Measurements from ENCODE around the gene MALAT1.
"Not testable (repeated sequence)": the region's sequence is repeated elsewhere in the genome, so short reads cannot be mapped to it uniquely, and the experiment has no call there.

GRCh38 chr11:65521777-65522521 is 23.1 kb downstream of the MALAT1 start:
- not testable (repeated sequence) for TF ChIP-seq CTCF (conservative IDR thresholded peaks at IDR 0.05 in 1 of 2, IDR thresholded peaks at IDR 0.05 in 1 of 2; ENCODE audit: extremely low read depth in 1 of 2, insufficient read depth in 1 of 2, low read depth in 1 of 2, low read length in 2 of 2); EZH2 (IDR thresholded peaks at IDR 0.05; ENCODE audit: borderline replicate concordance, low read length)

Data from mammary epithelial cell (primary cell).